Muscle layer of duodenum (tissue), 2 donors: Measurements from ENCODE around the gene RNASE11.
"Not testable (repeated sequence)": the region's sequence is repeated elsewhere in the genome, so short reads cannot be mapped to it uniquely, and the experiment has no call there.

ENCODE experiments used
- H3K27ac ChIP-seq: one replicate; pipeline ENCODE4 v1.7.0; 2013; ENCODE audit warnings: mild to moderate bottlenecking, low read length
- H3K27me3 ChIP-seq: one replicate; pipeline ENCODE4 v1.7.0; 2013; ENCODE audit warnings: low read depth, mild to moderate bottlenecking, control low read depth, low read length
- H3K36me3 ChIP-seq, 2 donors: one replicate each; pipeline ENCODE4 v1.7.0; 2013; ENCODE audit warnings: low read length in 2 of 2, control low read depth in 1 of 2, mild to moderate bottlenecking in 1 of 2; ENCODE audit not compliant: insufficient read depth in 2 of 2, control insufficient read depth in 1 of 2
- H3K4me1 ChIP-seq, 2 donors: one replicate each; pipeline ENCODE4 v1.7.0; 2013; ENCODE audit warnings: low read length in 2 of 2, mild to moderate bottlenecking in 2 of 2, control low read depth in 1 of 2, moderate library complexity in 1 of 2; ENCODE audit not compliant: insufficient read depth in 2 of 2, control insufficient read depth in 1 of 2
- H3K4me3 ChIP-seq, 2 donors: one replicate each; pipeline ENCODE4 v1.7.0; 2013; ENCODE audit warnings: low read length in 2 of 2, low read depth in 1 of 2, mild to moderate bottlenecking in 1 of 2
- H3K9me3 ChIP-seq, 2 donors: one replicate each; pipeline ENCODE4 v1.7.0; 2013; ENCODE audit warnings: low read length in 2 of 2, control low read depth in 1 of 2, mild to moderate bottlenecking in 1 of 2; ENCODE audit not compliant: control insufficient read depth in 1 of 2
- donor health status: healthy.

Gene RNASE11

GRCh38 chr14:20624495-20625070, 36.8 kb upstream of the RNASE11 start:
- Histone ChIP-seq H3K4me1 (peaks cover 0 to 20% of the 10 kb centered on the region in 2 donors), H3K36me3 (no peaks in the 10 kb centered on the region), H3K9me3 (no peaks in the 10 kb centered on the region), H3K27ac (peak overlapping the region; percentile 9), H3K4me3 (peak overlapping the region; percentile 39 to 49), H3K27me3 (peaks cover 3% of the 10 kb centered on the region)

DNA sequence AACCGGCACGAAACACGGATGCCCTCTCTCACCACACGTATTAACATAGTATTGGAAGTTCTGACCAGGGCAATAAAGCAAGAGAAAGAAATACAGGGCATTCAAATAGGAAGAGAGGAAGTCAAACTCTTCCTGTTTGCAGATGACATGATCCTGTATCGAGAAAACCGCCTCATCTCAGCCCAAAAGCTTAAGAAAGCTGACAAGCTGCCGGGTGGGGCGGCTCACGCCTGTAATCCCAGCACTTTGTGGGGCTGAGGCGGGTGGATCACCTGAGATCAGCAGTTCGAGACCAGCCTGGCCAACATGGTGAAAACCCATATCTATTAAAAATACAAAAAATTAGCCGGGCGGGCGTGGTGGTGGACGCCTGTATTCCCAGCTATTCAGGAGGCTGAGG, 36.0 kb upstream of the RNASE11 start:
- Histone ChIP-seq H3K9me3 (no peaks in the 10 kb centered on the region), H3K27me3 (peaks cover 3% of the 10 kb centered on the region), H3K4me1 (peaks cover 0 to 20% of the 10 kb centered on the region in 2 donors), H3K27ac (no peak overlapping the region), H3K4me3 (no peak overlapping the region), H3K36me3 (no peaks in the 10 kb centered on the region)

- Histone ChIP-seq H3K9me3 (no peaks in the 10 kb centered on the region), H3K27ac (no peak overlapping the region), H3K4me1 (peaks cover 0 to 20% of the 10 kb centered on the region in 2 donors), H3K27me3 (peaks cover 3% of the 10 kb centered on the region), H3K4me3 (no peak overlapping the region), H3K36me3 (no peaks in the 10 kb centered on the region)
These were observed 35.1 kb upstream of the RNASE11 start for GRCh38 chr14:20622816-20623291.

- Histone ChIP-seq H3K4me1 (peaks cover 0 to 14% of the 10 kb centered on the region in 2 donors), H3K27me3 (no peaks in the 10 kb centered on the region), H3K4me3 (no peak overlapping the region), H3K36me3 (no peaks in the 10 kb centered on the region), H3K27ac (no peak overlapping the region), H3K9me3 (no peaks in the 10 kb centered on the region)
These were observed 33.1 kb upstream of the RNASE11 start for GRCh38 chr14:20620798-20621478.

GRCh38 chr14:20619688-20620087, 31.9 kb upstream of the RNASE11 start:
- H3K36me3 ChIP-seq, H3K27me3 ChIP-seq, H3K27ac ChIP-seq, H3K4me1 ChIP-seq, H3K9me3 ChIP-seq, H3K4me3 ChIP-seq: not testable (repeated sequence)

GRCh38 chr14:20618271-20618749, 30.5 kb upstream of the RNASE11 start:
- no peak overlapping the region for H3K4me3 ChIP-seq

GRCh38 chr14:20617138-20618003, 29.6 kb upstream of the RNASE11 start:
- Histone ChIP-seq H3K36me3 (no peaks in the 10 kb centered on the region), H3K9me3 (no peaks in the 10 kb centered on the region), H3K27me3 (no peaks in the 10 kb centered on the region), H3K4me1 (peaks cover 0 to 3% of the 10 kb centered on the region in 2 donors), H3K4me3 (no peak overlapping the region), H3K27ac (no peak overlapping the region)

More at GRCh38 chr14:20618271-20618749, 30.5 kb upstream of the RNASE11 start:
- no peaks in the 10 kb centered on the region for H3K36me3 ChIP-seq
- H3K9me3 ChIP-seq, result no peaks in the 10 kb centered on the region
- H3K27me3 ChIP-seq, result no peaks in the 10 kb centered on the region
- H3K27ac ChIP-seq, result no peak overlapping the region
- H3K4me1 ChIP-seq, result peaks cover 0 to 9% of the 10 kb centered on the region in 2 donors

GRCh38 chr14:20615996-20616395, 28.2 kb upstream of the RNASE11 start:
- H3K4me3 ChIP-seq, result no peak overlapping the region
- no peaks in the 10 kb centered on the region for H3K27me3 ChIP-seq
- no peaks in the 10 kb centered on the region for H3K36me3 ChIP-seq
- no peak overlapping the region for H3K27ac ChIP-seq
- H3K4me1 ChIP-seq, result peaks cover 0 to 3% of the 10 kb centered on the region in 2 donors
- no peaks in the 10 kb centered on the region for H3K9me3 ChIP-seq

DNA sequence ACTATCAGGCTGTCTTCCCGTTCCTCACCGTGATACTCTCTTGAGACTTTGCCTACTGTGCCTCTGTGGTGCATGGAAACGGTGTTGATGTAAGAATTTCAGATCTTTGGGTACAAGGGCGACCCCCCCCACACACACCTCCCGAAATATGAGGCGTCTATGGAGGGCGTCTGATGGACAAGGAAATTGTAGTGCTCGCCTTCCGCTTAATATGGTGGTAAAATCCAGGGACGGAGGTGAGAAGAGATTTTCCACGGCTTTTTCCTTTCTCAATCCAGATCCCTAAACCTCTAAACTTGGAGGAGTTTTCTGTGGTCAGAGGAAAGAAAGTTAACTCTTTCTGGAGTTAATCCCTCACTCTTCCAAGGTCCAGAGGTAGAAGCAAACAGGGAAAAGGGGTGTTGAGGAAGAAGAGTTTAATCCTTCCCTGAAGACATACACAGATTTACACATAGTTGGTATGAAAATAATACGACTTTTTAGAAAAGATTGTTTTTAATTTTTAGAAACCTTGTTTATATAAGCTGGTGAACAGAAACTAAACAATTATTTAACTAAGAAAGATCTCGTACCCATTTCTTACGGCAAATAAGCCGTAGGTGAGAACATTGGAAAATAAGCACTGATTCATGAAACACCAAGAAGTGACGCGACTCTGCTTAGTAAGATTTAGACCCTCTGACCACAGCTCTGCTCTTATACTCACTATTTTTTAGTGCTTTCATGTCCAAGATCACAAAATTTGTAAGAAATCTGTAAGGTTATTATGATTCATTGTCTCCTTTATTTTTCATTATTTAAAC, 26.4 kb upstream of the RNASE11 start:
- peak overlapping the region; percentile 78 to 89 for H3K4me3 ChIP-seq
- peak overlapping the region; percentile 84 for H3K27ac ChIP-seq
- H3K9me3 ChIP-seq, result no peaks in the 10 kb centered on the region
- no peaks in the 10 kb centered on the region for H3K27me3 ChIP-seq
- H3K36me3 ChIP-seq, result no peaks in the 10 kb centered on the region
- peaks cover 0 to 9% of the 10 kb centered on the region in 2 donors for H3K4me1 ChIP-seq

DNA sequence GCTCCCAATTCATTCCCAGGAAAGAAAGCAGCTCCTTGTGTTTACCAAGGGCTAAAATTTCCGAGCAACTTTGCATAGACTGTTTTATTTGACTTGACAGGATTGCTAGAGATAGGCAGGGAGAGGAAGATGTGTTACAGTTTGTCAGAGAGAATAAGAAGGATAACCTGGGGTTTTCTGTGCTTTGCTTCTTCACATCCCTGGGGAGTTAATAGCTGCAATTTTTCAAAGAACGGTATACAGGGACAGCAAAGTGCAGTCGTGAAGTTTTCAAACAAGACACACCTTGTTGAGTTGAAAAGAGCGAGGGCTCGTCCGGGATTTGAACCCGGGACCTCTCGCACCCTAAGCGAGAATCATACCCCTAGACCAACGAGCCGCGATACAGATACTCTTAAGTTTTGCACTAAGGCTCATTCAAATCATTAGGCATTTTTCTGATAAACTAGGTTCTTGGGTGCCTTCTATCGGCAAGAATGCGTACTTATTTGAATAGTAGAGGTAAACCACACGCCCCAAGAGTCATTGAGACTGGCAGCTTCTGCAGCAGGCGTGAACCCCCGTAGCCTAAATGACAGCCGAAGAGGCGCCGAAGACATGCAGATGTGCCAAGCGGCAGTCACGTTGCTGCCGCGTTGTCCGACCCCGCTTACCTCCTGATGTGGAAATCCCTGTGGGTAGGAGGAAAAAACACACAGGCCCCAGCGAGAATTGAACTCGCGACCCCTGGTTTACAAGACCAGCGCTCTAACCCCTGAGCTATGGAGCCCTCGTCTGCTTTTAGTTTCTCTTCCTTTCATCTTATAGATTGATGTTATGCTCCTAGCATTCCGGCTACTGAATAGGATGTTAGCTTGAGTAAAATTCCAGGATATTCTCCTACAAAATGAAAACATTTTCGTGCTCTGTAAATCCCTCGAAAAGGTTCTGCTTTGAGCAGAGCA, 25.6 kb upstream of the RNASE11 start:
- peaks cover 0 to 9% of the 10 kb centered on the region in 2 donors for H3K4me1 ChIP-seq
- no peaks in the 10 kb centered on the region for H3K9me3 ChIP-seq

More for the DNA sequence above, 25.6 kb upstream of the RNASE11 start:
- Histone ChIP-seq H3K27ac (peak overlapping the region; percentile 84), H3K4me3 (peak overlapping the region; percentile 78 to 89), H3K27me3 (no peaks in the 10 kb centered on the region), H3K36me3 (no peaks in the 10 kb centered on the region)
